ENCODE data around the gene SGTA. TPM values are rescaled to one million over a fixed set of nuclear protein-coding genes. Genes with fewer than 3 reads are reported as not detected.

Gene SGTA
- total and polyA plus RNA-seq, 2 of the 13 experiments (the other 11 are each of a cell fraction or from before 2014, with no cell fraction given): 43.9 to 47.4 TPM

DNA sequence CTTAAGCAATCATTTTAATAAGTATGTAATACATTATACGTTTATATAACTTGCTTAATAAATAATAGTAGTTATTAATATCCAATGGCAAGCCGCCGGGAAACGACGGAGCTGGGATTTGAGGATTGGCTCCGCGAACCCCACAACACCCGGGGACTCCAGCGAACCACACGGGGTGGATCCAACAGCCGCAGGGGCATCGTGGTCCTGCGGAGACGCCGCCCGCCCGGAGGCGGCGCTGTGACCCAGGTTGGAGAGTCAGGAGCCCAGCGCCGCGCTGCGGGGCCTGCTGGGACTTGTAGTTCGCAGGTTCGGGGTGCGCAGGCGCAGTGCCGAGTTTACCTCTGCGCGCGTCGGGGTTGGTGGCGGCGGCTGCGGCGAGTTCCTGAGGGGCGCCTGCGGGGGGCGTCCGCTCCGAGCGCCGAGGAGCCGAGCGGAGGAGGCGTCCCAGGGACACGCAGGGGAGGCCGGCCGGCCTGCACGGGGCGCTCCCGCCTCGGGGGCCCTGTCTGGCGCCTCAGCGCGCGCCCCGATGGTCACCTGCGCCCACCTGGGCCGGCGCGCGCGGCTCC, 36.6 kb upstream of the SGTA start, which contains the start of gene ZNF554 (continued):
- TF ChIP-seq, protein P1, sequence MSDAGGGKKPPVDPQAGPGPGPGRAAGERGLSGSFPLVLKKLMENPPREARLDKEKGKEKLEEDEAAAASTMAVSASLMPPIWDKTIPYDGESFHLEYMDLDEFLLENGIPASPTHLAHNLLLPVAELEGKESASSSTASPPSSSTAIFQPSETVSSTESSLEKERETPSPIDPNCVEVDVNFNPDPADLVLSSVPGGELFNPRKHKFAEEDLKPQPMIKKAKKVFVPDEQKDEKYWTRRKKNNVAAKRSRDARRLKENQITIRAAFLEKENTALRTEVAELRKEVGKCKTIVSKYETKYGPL (CRISPR knock-in tag; IDR thresholded peaks at IDR 0.05): no peak
- TF ChIP-seq ELF1 (CRISPR knock-in tag; IDR thresholded peaks at IDR 0.05): peak; percentile 77
- no peak for TF ChIP-seq ZNF205 (CRISPR knock-in tag; IDR thresholded peaks at IDR 0.05)
- no peak for TF ChIP-seq HMG20A (CRISPR knock-in tag; IDR thresholded peaks at IDR 0.05; ENCODE audit: borderline replicate concordance)
- TF ChIP-seq MBD4 (IDR thresholded peaks at IDR 0.05; ENCODE audit: borderline replicate concordance, low read length): no peak
- TF ChIP-seq ZFX (CRISPR knock-in tag; IDR thresholded peaks at IDR 0.05; ENCODE audit: low read depth): peak; percentile 81; the same call in 1 of the 2 replicates
- TF ChIP-seq EEA1 (CRISPR knock-in tag; IDR thresholded peaks at IDR 0.05; ENCODE audit: borderline replicate concordance): no peak
- no peak for TF ChIP-seq BRD4 (CRISPR knock-in tag; IDR thresholded peaks at IDR 0.05)
- TF ChIP-seq ZNF775 (CRISPR knock-in tag; IDR thresholded peaks at IDR 0.05; ENCODE audit: borderline replicate concordance): no peak
- no peak for TF ChIP-seq KLF9 (CRISPR knock-in tag; IDR thresholded peaks at IDR 0.05; ENCODE audit: low read depth)
- no peak for TF ChIP-seq ZNF589 (CRISPR knock-in tag; conservative IDR thresholded peaks at IDR 0.05)
- peak; percentile 24; the same call in 1 of the 2 replicates for TF ChIP-seq MIER2 (CRISPR knock-in tag; IDR thresholded peaks at IDR 0.05)
- TF ChIP-seq ATF7 (IDR thresholded peaks at IDR 0.05): no peak
- no peak for TF ChIP-seq ATF7 (CRISPR knock-in tag; IDR thresholded peaks at IDR 0.05)
- TF ChIP-seq ZSCAN20 (CRISPR knock-in tag; IDR thresholded peaks at IDR 0.05; ENCODE audit: borderline replicate concordance): 0 out of 2 replicates have a peak, but pooled peaks have one; percentile 33
- 0 out of 2 replicates have a peak, but pooled peaks have one; percentile 34 for TF ChIP-seq ZBED4 (CRISPR knock-in tag; IDR thresholded peaks at IDR 0.05; ENCODE audit: borderline replicate concordance)
- TF ChIP-seq ZNF652 (CRISPR knock-in tag; IDR thresholded peaks at IDR 0.05; ENCODE audit: borderline replicate concordance, low read depth): no peak
- TF ChIP-seq HHEX (CRISPR knock-in tag; IDR thresholded peaks at IDR 0.05): no peak
- TF ChIP-seq KIAA2018 (CRISPR knock-in tag; IDR thresholded peaks at IDR 0.05; ENCODE audit: borderline replicate concordance): no peak

Measured in HepG2 (cell line).